Panc1 (cell line): Measurements from ENCODE around the gene LTBP2. TPM values are rescaled to one million over a fixed set of nuclear protein-coding genes. Genes with fewer than 3 reads are reported as not detected.

ENCODE experiments used
- ATAC-seq: fragments of 200-7000 bp; cut with Tn5 transposase; 2 replicates; pipeline ENCODE4 v1.9.1; 2020; ENCODE audit warnings: mild to moderate bottlenecking, moderate library complexity
- BruUV-seq: library from RNA; stranded (reverse); fragments of 400-500 nt; replicated peaks from 2 replicates; lab custom pipeline; 2021; lab: Mats Ljungman, UMichigan
- CTCF ChIA-PET: fragments of 300-600 bp; sonication (Branson Sonifier 250); formaldehyde crosslinking; loops from one replicate; lab custom pipeline; 2022; ENCODE audit warnings: antibody characterized with exemption; lab: Charles Lee
- POLR2A ChIA-PET: fragments of 300-600 bp; sonication (Branson Sonifier 250); formaldehyde crosslinking; loops from one replicate; lab custom pipeline; 2022; ENCODE audit warnings: antibody characterized with exemption; lab: Charles Lee
- DNase-seq: peaks from one replicate; pipeline ENCODE4 v3.0.0-alpha.2; 2010; ENCODE audit warnings: low read depth, low spot score
- H3K27ac ChIP-seq: 2 replicates; pipeline ENCODE4 v1.5.1; 2011; ENCODE audit warnings: mild to moderate bottlenecking, low read length, inconsistent platforms
- H3K27me3 ChIP-seq: fragments of 200-500 bp; sonication (Bioruptor generic); 2 replicates; pipeline ENCODE4 v1.6.0; 2014; ENCODE audit warnings: low read length, inconsistent platforms; ENCODE audit not compliant: control insufficient read depth, insufficient read depth
- H3K36me3 ChIP-seq: fragments of 200-500 bp; sonication (Bioruptor generic); 2 replicates; pipeline ENCODE4 v1.5.1; 2014; ENCODE audit warnings: inconsistent platforms, mild to moderate bottlenecking, low read length, moderate library complexity; ENCODE audit not compliant: control insufficient read depth, insufficient read depth
- H3K4me1 ChIP-seq: 2 replicates; pipeline ENCODE4 v1.5.1; 2011; ENCODE audit warnings: inconsistent platforms, mild to moderate bottlenecking, low read length, moderate library complexity; ENCODE audit not compliant: control insufficient read depth, insufficient read depth
- H3K4me3 ChIP-seq, 2 experiments: 2 replicates each; pipeline ENCODE4 v1.5.1; 2011 to 2012; ENCODE audit warnings: low read depth in 2 of 2, low read length in 2 of 2, mild to moderate bottlenecking in 2 of 2, inconsistent platforms in 1 of 2, moderate library complexity in 1 of 2
- H3K9me3 ChIP-seq: fragments of 200-500 bp; sonication (Bioruptor generic); 2 replicates; pipeline ENCODE4 v1.5.1; 2014; ENCODE audit warnings: low read depth, mild to moderate bottlenecking, inconsistent platforms, low read length, moderate library complexity; ENCODE audit not compliant: control insufficient read depth, insufficient read depth
- CTCF ChIP-seq: fragments of 450-650 bp; IDR thresholded peaks from 2 replicates; pipeline ENCODE4 v1.5.1; 2017; ENCODE audit warnings: mild to moderate bottlenecking
- POLR2AphosphoS5 ChIP-seq: IDR thresholded peaks from 2 replicates; pipeline ENCODE4 v1.6.1; 2012; ENCODE audit warnings: mild to moderate bottlenecking, low read depth, low read length, moderate library complexity
- REST ChIP-seq, 2 experiments: IDR thresholded peaks; 2 replicates each; pipeline ENCODE4 v1.6.1; 2011 to 2012; ENCODE audit warnings: low read depth in 2 of 2, control low read depth in 1 of 2, low read length in 1 of 2, mild to moderate bottlenecking in 1 of 2, moderate library complexity in 1 of 2; ENCODE audit not compliant: insufficient read depth in 1 of 2
- SIN3A ChIP-seq: IDR thresholded peaks from 2 replicates; pipeline ENCODE4 v1.6.1; 2012; ENCODE audit warnings: low read depth, mild to moderate bottlenecking, low read length, moderate library complexity, borderline replicate concordance; ENCODE audit not compliant: insufficient read depth
- TCF7L2 ChIP-seq: IDR thresholded peaks from 2 replicates; pipeline ENCODE4 v1.6.1; 2011; ENCODE audit warnings: mild to moderate bottlenecking, low read depth, low read length, inconsistent platforms
- in situ Hi-C: cut with HindIII; loops from 2 replicates; pipeline ENCODE4 v1.10.0; 2016; ENCODE audit warnings: low sequenced_read_pairs, low pct_unique_long_range_greater_than_20kb
- intact Hi-C: fragments of 100-400 bp; cut with micrococcal nuclease; formaldehyde crosslinking; loops from one replicate; pipeline ENCODE4 v1.10.0; 2022; ENCODE audit not compliant: unreplicated experiment
- total RNA-seq: library from RNA; stranded (reverse); gene quantifications from one replicate; pipeline ENCODE4 v1.2.1, GENCODE V29; 2021; ENCODE audit not compliant: unreplicated experiment

Gene LTBP2
- total RNA-seq, 1 experiment from 2014 or later, result 69.8 TPM

GRCh38 chr14:74524812-74525135, 87.3 kb downstream of the LTBP2 start:
- CTCF ChIA-PET, result no interaction called here
- POLR2A ChIA-PET, result no interaction called here
- DNase-seq (no peak), ATAC-seq (no peak)
- Histone ChIP-seq H3K27me3 (no peaks in the 10 kb centered on the region), H3K4me1 (no peaks in the 10 kb centered on the region), H3K4me3 (no peak overlapping the region), H3K9me3 (no peaks in the 10 kb centered on the region), H3K36me3 (no peaks in the 10 kb centered on the region), H3K27ac (no peak overlapping the region)
- TF ChIP-seq CTCF, result no peak
- TF ChIP-seq SIN3A, result no peak
- intact Hi-C loops (no loop called here), in situ Hi-C loops (no loop called here)
- BruUV-seq, result no TSS peak

GRCh38 chr14:74524076-74524811, 87.8 kb downstream of the LTBP2 start:
- no peak overlapping the region for H3K4me3 ChIP-seq
- ChIA-PET CTCF (no interaction called here), POLR2A (no interaction called here)
- H3K9me3 ChIP-seq, result no peaks in the 10 kb centered on the region
- no peaks in the 10 kb centered on the region for H3K27me3 ChIP-seq
- BruUV-seq, result no TSS peak
- no peaks in the 10 kb centered on the region for H3K36me3 ChIP-seq
- no peak overlapping the region for H3K27ac ChIP-seq
- in situ Hi-C loops, result no loop called here
- DNase-seq (no peak), ATAC-seq (no peak)
- TF ChIP-seq SIN3A (no peak), CTCF (no peak), REST (IDR thresholded peaks at IDR 0.05; ENCODE audit: insufficient read depth in 1 of 2, low read depth in 2 of 2, low read length in 1 of 2) (no peak), TCF7L2 (no peak)
- intact Hi-C loops, result no loop called here
- no peaks in the 10 kb centered on the region for H3K4me1 ChIP-seq

GRCh38 chr14:74522740-74523139, 89.3 kb downstream of the LTBP2 start:
- H3K9me3 ChIP-seq, result no peaks in the 10 kb centered on the region
- ATAC-seq (no peak), DNase-seq (no peak)
- CTCF ChIA-PET, result no interaction called here
- TF ChIP-seq REST (IDR thresholded peaks at IDR 0.05; ENCODE audit: insufficient read depth in 1 of 2, low read depth in 2 of 2, low read length in 1 of 2) (no peak), SIN3A (no peak), TCF7L2 (no peak), POLR2AphosphoS5 (no peak), CTCF (no peak)
- POLR2A ChIA-PET, result no interaction called here
- H3K27me3 ChIP-seq, result no peaks in the 10 kb centered on the region
- no peak overlapping the region for H3K4me3 ChIP-seq
- in situ Hi-C loops, result no loop called here
- intact Hi-C loops, result no loop called here
- no peaks in the 10 kb centered on the region for H3K36me3 ChIP-seq
- H3K27ac ChIP-seq, result no peak overlapping the region
- BruUV-seq, result no TSS peak
- H3K4me1 ChIP-seq, result no peaks in the 10 kb centered on the region
